HG03565 (cell line): Measurements from ENCODE around the gene CAPS2.
A peak's percentile ranks its signal among the peaks of the same experiment; 100 is the strongest.

ENCODE experiments used
- ATAC-seq: cut with Tn5 transposase; IDR thresholded peaks from one replicate; pipeline ENCODE4 v1.9.1; 2021; ENCODE audit warnings: mild to moderate bottlenecking, moderate library complexity; ENCODE audit not compliant: unreplicated experiment

CAPS2 gene

DNA sequence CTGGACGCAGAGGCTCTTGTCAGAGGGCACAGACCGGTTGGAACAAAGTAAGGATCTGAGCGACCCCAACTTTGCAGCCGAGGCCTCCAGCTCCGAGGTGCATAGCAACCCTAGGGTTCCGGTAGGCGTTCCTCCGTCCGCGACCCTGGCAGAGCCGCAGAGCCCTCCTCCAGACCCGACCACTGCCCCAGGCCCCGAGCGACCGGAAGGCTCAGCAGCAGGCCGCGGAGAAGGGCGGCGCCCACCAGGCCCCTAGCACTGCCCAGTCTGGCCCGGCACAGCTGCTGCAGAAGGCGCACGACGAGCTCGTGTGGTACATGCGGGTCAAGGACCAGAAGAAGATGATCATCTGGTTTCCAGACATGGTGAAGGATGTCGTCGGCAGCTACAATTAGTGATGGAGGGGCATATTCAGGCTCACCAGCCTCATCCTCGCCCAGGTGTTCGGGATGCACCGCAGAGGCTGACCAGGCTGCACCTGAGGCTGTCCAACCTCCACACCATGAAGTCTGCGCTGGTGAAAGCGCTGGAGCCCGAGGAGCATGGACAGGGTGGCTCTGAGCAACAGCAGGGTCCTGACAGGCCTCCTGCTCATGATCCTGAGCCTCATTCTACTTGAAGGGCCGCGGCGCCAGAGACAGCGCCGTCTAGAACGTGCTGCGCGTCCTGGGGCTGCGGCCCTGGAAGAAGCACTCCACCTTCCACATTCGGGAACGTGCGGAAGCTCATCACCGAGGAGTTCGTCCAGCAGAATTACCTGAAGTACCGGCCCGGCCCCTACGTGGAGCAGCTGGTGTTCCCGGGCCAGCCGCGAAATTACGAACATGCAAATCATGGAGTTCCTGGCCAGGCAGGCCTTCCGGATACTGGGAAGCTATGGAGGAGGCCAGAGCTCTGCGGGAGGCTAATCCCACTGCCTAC lies 24.5 kb downstream of the CAPS2 start:
- ATAC-seq: no peak

DNA sequence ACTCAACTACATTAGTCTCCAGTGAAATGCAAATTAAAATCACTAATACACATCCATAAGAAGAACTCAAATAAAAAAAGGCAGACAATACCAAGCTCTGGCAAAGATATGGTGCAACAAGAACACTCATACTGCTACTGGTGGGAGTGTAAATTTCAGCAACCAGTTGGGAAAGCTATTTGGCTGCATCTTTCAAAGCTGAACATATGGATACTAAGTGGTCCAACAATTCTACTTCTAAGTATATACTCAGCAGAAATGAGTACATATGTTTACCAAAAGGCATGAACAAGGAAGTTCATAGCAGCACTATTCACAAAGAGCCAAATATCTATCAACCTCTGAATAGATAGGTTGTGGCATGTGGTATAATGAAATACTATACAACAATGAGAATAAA lies 27.3 kb downstream of the CAPS2 start:
- no peak for ATAC-seq

DNA sequence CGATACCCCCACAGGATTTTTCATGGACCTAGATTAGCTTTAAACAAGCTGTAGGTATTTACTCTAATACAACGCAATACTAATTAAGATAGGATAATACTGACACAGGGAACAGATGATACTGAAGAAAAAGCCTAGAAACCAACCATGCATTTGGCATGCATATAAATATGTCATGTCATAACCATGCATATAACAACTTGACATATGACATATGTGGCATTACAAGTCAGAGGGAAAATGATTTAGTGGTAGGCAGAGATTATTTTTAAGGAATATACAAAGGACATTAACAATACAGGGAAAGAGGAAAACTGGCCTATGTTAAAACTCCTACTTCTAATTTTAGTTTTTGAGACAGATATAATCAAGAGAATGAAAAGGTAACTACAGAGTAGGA lies 27.9 kb downstream of the CAPS2 start:
- no peak for ATAC-seq

- no peak for ATAC-seq
Measured at GRCh38 chr12:75294797-75295196, 35.3 kb downstream of the CAPS2 start.

DNA sequence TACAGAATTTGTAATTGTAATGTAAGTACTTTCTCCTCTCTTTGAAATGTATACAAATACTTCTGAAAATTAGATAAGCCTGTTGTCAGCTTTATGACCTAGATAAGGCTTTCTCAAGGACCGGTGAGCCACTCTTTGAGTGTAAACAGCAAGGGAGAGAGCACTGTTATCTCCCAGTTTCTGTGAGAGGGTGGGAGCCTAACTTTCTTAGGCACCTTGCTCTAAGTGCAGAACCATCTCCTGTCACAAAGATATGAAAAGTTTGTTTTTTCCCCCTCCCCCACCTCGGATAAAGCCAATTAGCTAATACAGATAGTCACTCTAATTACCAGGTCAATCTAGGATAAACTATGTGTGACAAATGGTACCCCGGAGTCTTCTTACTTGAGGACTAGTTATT lies 35.8 kb downstream of the CAPS2 start:
- no peak for ATAC-seq

DNA sequence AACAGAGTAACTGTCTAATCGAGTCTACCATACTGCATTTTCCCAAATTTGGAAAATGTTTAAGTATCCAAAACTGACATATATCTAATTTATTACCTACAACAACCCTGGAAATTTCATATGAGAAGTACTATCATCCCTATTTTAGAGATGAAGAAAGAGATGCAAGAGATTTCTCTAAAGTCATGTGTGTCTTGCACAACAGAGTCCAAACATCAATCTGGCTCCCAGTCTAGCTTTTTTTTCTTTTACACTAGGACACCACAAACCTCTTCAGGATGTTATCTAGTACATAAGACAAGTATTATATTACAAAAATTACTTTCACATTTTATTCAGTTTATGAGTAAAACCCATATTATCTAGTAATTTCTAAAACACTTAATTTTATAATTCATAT lies 39.1 kb downstream of the CAPS2 start:
- ATAC-seq: no peak

- no peak for ATAC-seq
Measured at GRCh38 chr12:75289753-75290152, 40.4 kb downstream of the CAPS2 start.

- ATAC-seq: no peak
Measured at GRCh38 chr12:75288860-75289259, 41.3 kb downstream of the CAPS2 start.

- ATAC-seq: no peak
Measured at GRCh38 chr12:75275702-75276101, 54.4 kb downstream of the CAPS2 start.

DNA sequence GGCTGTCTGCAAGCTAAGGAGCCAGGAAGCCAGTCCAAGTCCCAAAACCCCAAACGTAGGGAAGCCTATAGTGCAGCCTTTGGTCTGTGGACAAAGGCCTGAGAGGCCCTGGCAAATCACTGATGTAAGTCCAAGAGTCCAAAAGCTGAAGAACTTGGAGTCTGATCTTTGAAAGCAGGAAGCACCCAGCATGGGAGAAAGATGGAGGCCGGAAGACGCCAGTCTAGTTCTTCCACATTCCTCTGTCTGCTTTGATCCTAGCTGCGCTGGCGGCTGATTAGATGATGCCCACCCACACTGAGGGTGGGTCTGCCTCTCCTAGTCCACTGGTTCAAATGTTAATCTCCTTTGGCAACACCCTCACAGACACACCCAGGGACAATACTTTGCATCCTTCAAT lies 58.5 kb downstream of the CAPS2 start:
- ATAC-seq: no peak

DNA sequence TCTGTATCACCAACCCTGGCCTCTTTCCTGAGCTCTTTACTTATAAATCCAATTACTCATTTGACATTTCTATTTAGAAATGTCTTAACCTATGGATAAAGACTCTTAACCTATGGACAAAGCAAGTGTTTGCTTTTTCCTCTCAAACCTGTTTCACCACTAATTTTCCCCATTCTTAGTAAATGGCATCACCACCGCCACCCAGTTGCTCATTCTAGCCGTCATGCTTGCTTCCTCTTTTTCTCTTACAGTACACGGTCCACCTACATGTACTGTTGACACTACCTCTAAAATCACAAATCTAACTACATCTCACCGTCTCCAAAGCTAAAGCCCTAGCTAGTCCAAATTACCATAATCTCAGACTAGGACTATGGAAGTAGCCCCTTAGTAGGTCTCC lies 60.0 kb downstream of the CAPS2 start:
- ATAC-seq: no peak

DNA sequence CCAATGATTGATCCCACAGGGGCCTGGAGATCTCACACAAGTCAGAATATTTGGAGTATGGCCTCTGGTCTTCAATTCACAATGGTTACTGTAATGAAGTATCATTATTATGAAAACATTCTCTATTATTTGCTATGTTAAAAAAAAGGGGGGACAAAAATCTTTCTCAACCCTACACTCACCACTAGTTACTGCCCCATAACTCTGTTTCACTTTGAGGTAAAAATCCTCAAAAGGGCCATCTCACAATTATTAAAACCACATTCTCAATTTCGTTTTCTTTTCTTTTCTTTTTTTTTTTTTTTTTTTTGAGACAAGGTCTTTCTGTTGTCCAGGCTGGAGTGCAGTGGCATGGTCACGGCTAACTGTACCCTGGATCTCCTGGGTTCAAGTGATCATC lies 60.9 kb downstream of the CAPS2 start:
- ATAC-seq: no peak

DNA sequence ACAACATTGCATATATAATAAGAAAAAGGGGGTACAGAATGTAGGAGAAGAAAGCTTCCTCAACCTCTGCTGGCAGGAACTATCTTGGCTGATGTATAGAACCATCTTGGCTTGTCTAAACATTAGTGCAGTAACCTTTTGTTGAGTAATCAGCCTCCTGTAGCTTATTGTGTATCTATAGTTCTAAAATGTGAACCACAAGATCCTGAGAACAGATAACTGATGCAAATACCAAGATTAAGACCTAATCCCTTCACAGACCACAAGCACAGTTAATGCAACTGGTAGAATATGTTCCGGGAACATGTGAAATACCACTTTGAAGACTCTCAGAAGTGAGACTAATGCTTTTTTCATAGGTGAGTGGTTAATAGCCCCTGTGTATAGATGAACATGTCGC lies 69.8 kb downstream of the CAPS2 start:
- no peak for ATAC-seq

GRCh38 chr12:75259143-75259542 lies 71.0 kb downstream of the CAPS2 start:
- ATAC-seq: no peak

GRCh38 chr12:75257510-75257909 lies 72.6 kb downstream of the CAPS2 start:
- no peak for ATAC-seq

- no peak for ATAC-seq
Measured at GRCh38 chr12:75245108-75245507, 85.0 kb downstream of the CAPS2 start.

- ATAC-seq: peak; percentile 95
Measured at GRCh38 chr12:75239987-75240386, 90.1 kb downstream of the CAPS2 start.

DNA sequence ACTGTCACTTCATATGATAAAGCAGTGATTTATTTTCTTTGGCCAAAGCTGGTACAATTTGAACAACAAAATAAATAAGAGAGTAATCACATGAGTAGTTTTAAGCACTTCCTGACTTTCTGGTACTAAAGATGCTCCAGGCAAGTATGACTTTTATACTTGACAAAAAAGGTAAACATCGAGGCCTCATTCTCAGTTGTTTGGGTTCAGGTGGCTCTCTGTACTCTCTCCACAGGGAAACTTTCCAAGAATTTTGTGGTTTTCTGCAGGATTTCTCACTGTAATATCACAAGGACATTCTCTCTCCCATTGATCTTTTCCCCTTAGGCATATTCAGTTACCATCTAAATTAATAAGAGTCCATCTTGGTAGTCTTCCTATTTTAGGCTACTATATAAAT lies 93.9 kb downstream of the CAPS2 start:
- no peak for ATAC-seq

GRCh38 chr12:75227132-75227531 lies 103.0 kb downstream of the CAPS2 start:
- no peak for ATAC-seq
